ENCODE results near the gene PPFIBP1. TPM values are rescaled to one million over a fixed set of nuclear protein-coding genes. Genes with fewer than 3 reads are reported as not detected.

Gene PPFIBP1
- 55.5 and 92.5 TPM in 2 replicates for total RNA-seq

DNA sequence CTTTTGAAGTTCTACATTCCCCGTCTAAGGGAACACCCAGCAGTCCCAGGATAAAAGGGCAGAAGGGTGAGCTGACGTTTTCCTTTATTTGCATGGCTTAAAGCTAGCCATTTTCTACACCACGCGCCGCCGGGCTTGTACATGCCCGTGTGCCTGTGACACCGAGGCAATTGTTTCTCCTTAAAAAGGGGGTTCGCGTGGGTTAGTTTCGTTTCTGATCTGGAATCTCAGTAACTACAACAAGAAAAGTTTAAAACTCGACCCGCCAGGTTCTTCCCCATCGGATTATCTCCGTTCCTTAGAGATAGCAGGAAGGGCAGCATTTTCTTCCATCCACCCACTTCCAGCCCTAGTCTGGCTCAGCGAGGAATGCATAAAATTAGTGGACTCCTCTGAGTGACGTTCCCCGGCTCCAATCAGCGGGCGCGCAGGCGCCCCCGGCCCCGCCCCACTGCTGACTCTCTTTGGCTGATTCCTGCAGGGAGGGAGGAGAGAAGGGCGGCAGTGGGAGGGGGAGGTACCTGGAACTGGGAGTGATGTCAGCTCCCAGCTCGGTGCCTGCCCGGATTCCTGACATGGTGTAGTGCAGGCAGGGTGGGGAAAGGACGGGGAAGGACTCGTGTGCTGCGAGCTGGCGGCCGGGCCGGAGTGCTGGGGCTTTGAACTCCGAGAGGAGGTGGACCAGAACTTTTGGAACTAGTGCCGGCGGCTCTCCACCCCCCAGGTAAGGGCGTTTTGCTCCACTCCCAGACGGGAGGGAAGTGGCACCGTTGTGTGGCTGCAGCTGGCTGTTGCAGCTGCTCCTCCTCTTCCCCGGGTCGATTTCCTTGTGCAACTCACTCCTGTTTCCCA lies at the start of gene PPFIBP1:
TSS of gene PPFIBP1 (plus strand) at position 565 of the 852 bp plus-strand sequence. CDS start 109,191 bp downstream, outside the sequence.

DNA sequence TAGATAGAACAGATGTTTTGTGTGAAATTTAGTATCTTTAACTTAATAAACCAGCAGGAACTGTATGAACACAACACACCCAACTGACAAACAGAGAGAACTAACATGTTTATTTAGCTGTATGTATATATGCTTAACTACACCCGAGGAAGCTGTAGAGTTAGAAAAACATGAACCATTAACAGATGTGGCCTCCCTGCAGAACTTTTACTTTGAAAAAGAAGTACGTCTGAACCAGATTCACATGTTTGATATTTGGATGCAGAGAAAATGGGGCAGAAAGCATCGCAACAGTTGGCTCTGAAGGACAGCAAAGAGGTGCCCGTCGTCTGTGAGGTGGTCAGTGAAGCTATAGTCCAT lies 172.3 kb downstream of the PPFIBP1 start, which contains the start of gene REP15:
TSS of gene REP15 (plus strand) at position 155 of the 360 bp plus-strand sequence. CDS start at position 271, 116 bp downstream.

DNA sequence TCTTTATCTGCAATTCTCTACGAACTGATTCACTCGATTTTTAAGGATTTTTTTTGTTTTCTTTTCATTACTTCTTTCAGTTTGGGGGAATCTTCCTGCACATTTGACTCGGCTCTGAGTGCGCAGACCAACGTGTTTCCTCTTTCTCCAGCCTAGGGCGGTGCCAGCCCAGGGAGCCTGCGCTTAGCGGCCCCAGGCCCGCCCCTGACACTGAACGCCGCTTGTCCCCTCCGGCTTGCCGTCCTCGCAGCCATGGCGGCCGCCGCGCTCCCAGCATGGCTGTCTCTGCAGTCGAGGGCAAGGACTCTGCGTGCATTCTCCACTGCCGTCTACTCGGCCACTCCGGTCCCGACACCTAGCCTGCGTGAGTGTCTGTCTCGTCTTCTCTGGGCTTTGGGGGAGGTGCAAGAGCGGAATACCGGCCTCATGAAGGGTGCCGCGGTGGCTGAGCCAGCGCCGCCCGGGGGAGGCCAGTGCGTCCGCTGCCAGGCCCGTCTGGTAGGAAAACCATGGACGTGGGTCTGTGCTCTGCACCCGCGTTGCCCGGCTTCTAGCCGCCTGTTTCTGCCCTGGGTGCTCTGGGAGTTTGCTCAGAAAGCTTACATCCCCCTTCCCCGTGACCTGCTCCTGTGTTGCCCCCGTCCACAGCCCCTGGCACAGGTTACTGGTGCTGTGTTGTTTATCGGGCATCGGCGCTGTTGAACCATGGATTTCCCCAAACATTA lies 186.7 kb downstream of the PPFIBP1 start, which contains the start of gene MRPS35:
TSS of gene MRPS35 (plus strand) at position 241 of the 725 bp plus-strand sequence. CDS start at position 253, 12 bp downstream.

Other genes with a start within 250 kb of the PPFIBP1 start
- gene BMAL2, start 191.4 kb upstream of the PPFIBP1 start, total RNA-seq: 21.4 and 32.7 TPM in 2 replicates
- gene SMCO2, start 77.5 kb upstream of the PPFIBP1 start, total RNA-seq: 0.14 TPM in 1 of 2 replicates, not detected in the other
- gene REP15, start 172.2 kb downstream of the PPFIBP1 start, total RNA-seq: 0.43 and 1.2 TPM in 2 replicates
- 40.7 and 43.5 TPM in 2 replicates for gene MRPS35, start 186.6 kb downstream of the PPFIBP1 start, total RNA-seq

Data from smooth muscle cell of bladder (primary cell).